Gastrocnemius medialis (tissue), 4 donors: ENCODE measurements around the gene MEX3B. TPM values are rescaled to one million over a fixed set of nuclear protein-coding genes. Genes with fewer than 3 reads are reported as not detected.

ENCODE experiments used
- ATAC-seq, 2 donors: fragments of 150-250 bp; one replicate each; pipeline ENCODE4 v1.9.1; 2016
- DNase-seq, 2 donors: peaks; one replicate each; pipeline ENCODE4 v3.0.0-alpha.2; 2019
- H3K27ac ChIP-seq, 4 donors: fragments of 200-600 bp; sonication (generic); 1 replicate in 1 of 4; 2 replicates in 3 of 4; pipeline ENCODE4 v1.5.1; 2016 to 2018; ENCODE audit warnings: mild to moderate bottlenecking in 2 of 4, moderate library complexity in 1 of 4
- H3K27me3 ChIP-seq, 3 donors: fragments of 200-600 bp; sonication (generic) in 2 of 3; 1 replicate in 1 of 3; 2 replicates in 2 of 3; pipeline versions ENCODE4 v1.5.1 to v1.6.0; 2016 to 2019; ENCODE audit warnings: mild to moderate bottlenecking in 1 of 3, moderate library complexity in 1 of 3
- H3K36me3 ChIP-seq, 2 donors: fragments of 200-600 bp; sonication (generic) in 1 of 2; one replicate each; pipeline ENCODE4 v1.5.1; 2017 to 2018
- H3K4me1 ChIP-seq, 2 donors: fragments of 200-600 bp; sonication (generic) in 1 of 2; one replicate each; pipeline ENCODE4 v1.5.1; 2016 to 2017; ENCODE audit warnings: mild to moderate bottlenecking in 2 of 2
- H3K4me3 ChIP-seq, 4 donors: fragments of 200-600 bp; sonication (generic) in 3 of 4; 1 replicate in 1 of 4; 2 replicates in 3 of 4; pipeline ENCODE4 v1.5.1; 2016 to 2019; ENCODE audit warnings: mild to moderate bottlenecking in 2 of 4
- H3K9me3 ChIP-seq, 3 donors: fragments of 200-600 bp; sonication (generic) in 2 of 3; 1 replicate in 1 of 3; 2 replicates in 2 of 3; pipeline ENCODE4 v1.5.1; 2016 to 2019
- POLR2A ChIP-seq, 2 donors: fragments of 450-650 bp; IDR thresholded peaks; one replicate each; pipeline ENCODE4 v1.6.1; 2017; ENCODE audit warnings: antibody characterized with exemption in 2 of 2, mild to moderate bottlenecking in 2 of 2, moderate library complexity in 2 of 2
- in situ Hi-C, 4 donors: fragments of 200-750 bp; cut with MboI; loops; one replicate each; pipeline versions ENCODE4 v1.15.0 to v1.8.0; 2017; ENCODE audit warnings: low sequenced_read_pairs in 4 of 4
- intact Hi-C: fragments of 100-400 bp; cut with DNase I; formaldehyde crosslinking; loops from one replicate; pipeline ENCODE4 v1.15.1; 2023; ENCODE audit warnings: low total_unique reads
- total RNA-seq, 4 donors: library from RNA; depleted of rRNA; stranded (reverse); fragments of >200 nt; gene quantifications; one replicate each; pipeline versions ENCODE4 v1.1.0 to v1.2.3, GENCODE V29; 2016
- TF ChIP-seq, protein P1 (sequence below), 5 experiments: fragments of 450-650 bp in 3 of 5; fragments of 200-600 bp in 2 of 5; sonication (generic) in 2 of 5; IDR thresholded peaks in 4 of 5; conservative IDR thresholded peaks in 1 of 5; 1 replicate in 4 of 5; 2 replicates in 1 of 5; pipeline ENCODE4 v1.5.1; 2016 to 2019; ENCODE audit warnings: antibody characterized with exemption in 5 of 5, mild to moderate bottlenecking in 3 of 5, moderate library complexity in 3 of 5

MEX3B gene
- total RNA-seq, 4 donors from 2014 or later: 1.3 to 2.4 (median 1.4) TPM

DNA sequence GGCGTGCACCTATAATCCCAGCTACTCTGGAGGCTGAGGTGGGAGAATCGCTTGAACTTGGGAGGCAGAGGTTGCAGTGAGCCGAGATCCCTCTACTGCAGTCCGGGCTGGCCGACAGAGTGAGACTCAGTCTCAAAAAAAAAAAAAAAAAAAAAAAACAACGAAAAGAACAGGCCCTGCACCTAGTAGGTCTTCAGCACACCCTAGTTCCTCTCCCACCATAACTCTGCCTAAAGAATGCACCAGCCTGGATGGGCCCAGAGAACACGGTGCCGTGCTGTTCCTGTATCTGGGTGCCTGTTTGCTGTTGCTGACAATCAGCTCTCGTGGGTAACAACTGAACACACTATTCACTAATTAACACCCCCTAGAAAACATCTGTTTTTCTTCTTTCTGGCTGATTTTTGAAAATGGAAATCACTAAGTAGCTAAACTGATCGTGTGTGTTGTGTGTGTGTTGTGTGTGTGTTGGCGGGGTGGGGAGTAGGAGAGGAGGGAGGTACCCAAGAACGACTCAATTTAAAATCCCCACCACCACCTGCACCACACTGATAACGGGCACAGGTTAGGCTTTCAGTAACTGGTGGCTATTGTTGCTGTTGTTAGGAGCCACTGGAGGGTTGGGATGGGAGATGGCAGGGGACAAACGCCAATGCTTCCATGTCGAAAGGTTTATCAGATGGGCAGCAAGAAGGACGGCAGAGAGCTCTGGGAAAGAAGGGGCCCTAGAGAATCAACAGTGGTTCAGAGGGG, 40.6 kb upstream of the MEX3B start:
- Histone ChIP-seq H3K9me3 (no peaks in the 10 kb centered on the region), H3K27ac (no peak overlapping the region), H3K36me3 (no peaks in the 10 kb centered on the region), H3K4me1 (no peaks in the 10 kb centered on the region), H3K4me3 (no peak overlapping the region), H3K27me3 (no peaks in the 10 kb centered on the region)
- intact Hi-C loops (no loop called here), in situ Hi-C loops (no loop called here)
- TF ChIP-seq, protein P1, sequence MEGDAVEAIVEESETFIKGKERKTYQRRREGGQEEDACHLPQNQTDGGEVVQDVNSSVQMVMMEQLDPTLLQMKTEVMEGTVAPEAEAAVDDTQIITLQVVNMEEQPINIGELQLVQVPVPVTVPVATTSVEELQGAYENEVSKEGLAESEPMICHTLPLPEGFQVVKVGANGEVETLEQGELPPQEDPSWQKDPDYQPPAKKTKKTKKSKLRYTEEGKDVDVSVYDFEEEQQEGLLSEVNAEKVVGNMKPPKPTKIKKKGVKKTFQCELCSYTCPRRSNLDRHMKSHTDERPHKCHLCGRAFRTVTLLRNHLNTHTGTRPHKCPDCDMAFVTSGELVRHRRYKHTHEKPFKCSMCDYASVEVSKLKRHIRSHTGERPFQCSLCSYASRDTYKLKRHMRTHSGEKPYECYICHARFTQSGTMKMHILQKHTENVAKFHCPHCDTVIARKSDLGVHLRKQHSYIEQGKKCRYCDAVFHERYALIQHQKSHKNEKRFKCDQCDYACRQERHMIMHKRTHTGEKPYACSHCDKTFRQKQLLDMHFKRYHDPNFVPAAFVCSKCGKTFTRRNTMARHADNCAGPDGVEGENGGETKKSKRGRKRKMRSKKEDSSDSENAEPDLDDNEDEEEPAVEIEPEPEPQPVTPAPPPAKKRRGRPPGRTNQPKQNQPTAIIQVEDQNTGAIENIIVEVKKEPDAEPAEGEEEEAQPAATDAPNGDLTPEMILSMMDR (IDR thresholded peaks at IDR 0.05 in 4 of 5, conservative IDR thresholded peaks at IDR 0.05 in 1 of 5): no peak
- TF ChIP-seq POLR2A (IDR thresholded peaks at IDR 0.05): no peak
- DNase-seq: no peak
- ATAC-seq: no peak

DNA sequence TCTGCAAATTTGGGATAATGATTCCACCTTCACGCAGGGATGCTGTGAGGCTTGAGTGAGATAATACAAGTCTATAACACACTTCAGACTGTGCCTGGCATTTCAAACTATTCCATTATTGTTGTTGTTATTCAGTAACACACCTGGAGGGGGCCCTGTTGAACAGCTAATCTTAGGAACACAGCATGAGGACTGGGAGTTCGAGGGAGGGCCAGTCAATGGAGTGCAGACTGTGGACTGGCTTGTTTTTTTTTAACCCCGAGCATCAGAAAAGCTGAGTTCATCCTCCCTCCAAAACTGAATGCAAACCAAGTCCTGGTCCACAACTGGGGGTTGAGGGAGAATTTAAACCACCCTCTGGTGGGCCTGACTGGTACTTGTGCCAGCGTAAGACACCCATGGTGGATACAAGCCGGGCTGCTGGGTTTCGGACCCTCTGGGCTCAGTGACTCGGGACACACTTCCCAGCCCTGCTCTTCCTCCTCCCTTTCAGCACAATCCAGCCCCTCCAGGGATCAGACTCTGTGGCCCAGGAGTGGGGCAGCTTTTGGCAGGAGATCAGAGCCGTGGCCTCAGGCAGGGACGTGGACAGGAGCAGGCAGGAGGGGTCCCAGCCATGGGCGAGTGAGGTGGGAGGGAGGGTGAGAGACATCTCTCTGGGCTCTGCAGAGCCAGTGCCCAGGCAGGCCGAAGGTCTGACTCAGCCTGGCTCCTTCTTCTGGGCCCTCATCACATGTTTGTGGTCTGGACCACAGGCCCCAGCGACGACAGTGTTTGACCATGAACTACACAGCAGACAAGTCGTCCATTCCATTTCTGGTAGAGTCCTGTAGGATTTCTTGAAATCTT, 36.3 kb upstream of the MEX3B start:
- TF ChIP-seq, protein P1 (IDR thresholded peaks at IDR 0.05 in 4 of 5, conservative IDR thresholded peaks at IDR 0.05 in 1 of 5): no peak
- TF ChIP-seq POLR2A (IDR thresholded peaks at IDR 0.05): no peak
- Histone ChIP-seq H3K27me3 (no peaks in the 10 kb centered on the region), H3K4me1 (no peaks in the 10 kb centered on the region), H3K4me3 (no peak overlapping the region), H3K27ac (no peak overlapping the region), H3K9me3 (no peaks in the 10 kb centered on the region), H3K36me3 (no peaks in the 10 kb centered on the region)
- ATAC-seq (no peak), DNase-seq (no peak)
- intact Hi-C loops (no loop called here), in situ Hi-C loops (no loop called here)

DNA sequence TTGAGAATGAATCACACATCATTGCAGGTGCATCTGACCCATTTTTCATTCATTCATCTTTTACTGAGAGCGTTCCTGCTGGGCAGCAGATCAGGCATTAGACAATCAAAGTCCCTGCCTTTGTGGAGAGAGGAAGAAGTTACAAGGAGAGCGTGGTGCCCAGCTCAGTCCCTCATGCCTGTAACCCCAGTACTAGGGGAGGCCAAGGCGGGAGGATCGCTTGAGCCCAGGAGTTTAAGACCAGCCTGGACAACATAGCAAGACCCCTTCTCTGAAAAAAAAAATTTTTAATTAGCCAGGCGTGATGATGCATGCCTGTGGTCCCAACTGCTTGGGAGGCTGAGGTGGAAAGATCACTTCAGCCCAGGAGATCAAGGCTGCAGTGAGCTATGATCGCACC, 35.0 kb upstream of the MEX3B start:
- TF ChIP-seq, protein P1 (IDR thresholded peaks at IDR 0.05 in 4 of 5, conservative IDR thresholded peaks at IDR 0.05 in 1 of 5): no peak
- no peak for TF ChIP-seq POLR2A (IDR thresholded peaks at IDR 0.05)
- H3K4me3 ChIP-seq: no peak overlapping the region
- no peak overlapping the region for H3K27ac ChIP-seq
- DNase-seq (no peak), ATAC-seq (no peak)
- in situ Hi-C loops (no loop called here), intact Hi-C loops (no loop called here)
- no peaks in the 10 kb centered on the region for H3K9me3 ChIP-seq
- no peaks in the 10 kb centered on the region for H3K36me3 ChIP-seq
- H3K27me3 ChIP-seq: no peaks in the 10 kb centered on the region
- H3K4me1 ChIP-seq: no peaks in the 10 kb centered on the region

DNA sequence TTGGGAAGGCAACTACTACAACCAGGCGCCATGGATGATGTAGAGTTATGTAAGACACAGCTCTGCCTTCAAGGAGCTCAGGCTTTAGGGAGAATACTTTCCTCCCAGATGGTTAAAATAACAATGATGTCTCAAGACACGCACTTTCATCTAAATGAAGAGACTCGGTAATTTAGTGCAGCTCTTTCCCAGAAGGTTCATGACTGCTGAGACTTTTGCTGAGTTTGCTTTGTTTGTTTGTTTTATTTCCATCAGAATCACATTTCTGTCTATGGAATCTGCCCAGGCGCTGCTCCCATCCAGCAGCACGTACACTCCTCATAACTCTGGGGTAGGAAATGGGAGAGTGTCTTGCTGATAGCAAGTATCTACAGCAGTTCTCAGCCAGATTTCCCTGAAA, 33.9 kb upstream of the MEX3B start:
- Histone ChIP-seq H3K4me1 (no peaks in the 10 kb centered on the region), H3K4me3 (no peak overlapping the region), H3K36me3 (no peaks in the 10 kb centered on the region), H3K27me3 (no peaks in the 10 kb centered on the region), H3K27ac (no peak overlapping the region), H3K9me3 (no peaks in the 10 kb centered on the region)
- in situ Hi-C loops: no loop called here
- intact Hi-C loops: no loop called here
- no peak for ATAC-seq
- no peak for DNase-seq
- TF ChIP-seq, protein P1 (IDR thresholded peaks at IDR 0.05 in 4 of 5, conservative IDR thresholded peaks at IDR 0.05 in 1 of 5): no peak
- no peak for TF ChIP-seq POLR2A (IDR thresholded peaks at IDR 0.05)
